AG08396 (cell line): ENCODE measurements around the gene WRNIP1.
"Not testable (repeated sequence)": the region's sequence is repeated elsewhere in the genome, so short reads cannot be mapped to it uniquely, and the experiment has no call there.

Experiments used
- DNase-seq: peaks from one replicate; pipeline ENCODE4 v3.0.0; 2012; ENCODE audit warnings: low spot score, mixed read lengths

WRNIP1 gene

GRCh38 chr6:2741756-2742155 is 23.4 kb upstream of the WRNIP1 start:
- no peak for DNase-seq

GRCh38 chr6:2743280-2744208 is 21.6 kb upstream of the WRNIP1 start:
- no peak for DNase-seq

- DNase-seq, result no peak
These were observed 20.9 kb upstream of the WRNIP1 start for GRCh38 chr6:2744209-2744771.

GRCh38 chr6:2744778-2745177 is 20.4 kb upstream of the WRNIP1 start:
- DNase-seq, result no peak

GRCh38 chr6:2745246-2745645 is 19.9 kb upstream of the WRNIP1 start:
- DNase-seq, result no peak

- DNase-seq, result no peak
These were observed 18.6 kb upstream of the WRNIP1 start for GRCh38 chr6:2746557-2747061.

- DNase-seq, result no peak
These were observed 17.0 kb upstream of the WRNIP1 start for GRCh38 chr6:2748183-2748582.

GRCh38 chr6:2749969-2750600 is 15.1 kb upstream of the WRNIP1 start:
- peak; percentile 56 for DNase-seq

- DNase-seq, result no peak
These were observed 14.4 kb upstream of the WRNIP1 start, which contains the start of gene MYLK4 for GRCh38 chr6:2750832-2751231. TSS of gene MYLK4 (minus strand) at chr6:2750922. CDS start at chr6:2749294, 1,628 bp downstream.

- no peak for DNase-seq
These were observed 13.3 kb upstream of the WRNIP1 start for GRCh38 chr6:2751871-2752270.

- DNase-seq, result no peak
These were observed 12.6 kb upstream of the WRNIP1 start for GRCh38 chr6:2752477-2753109.

GRCh38 chr6:2753110-2753489 is 12.1 kb upstream of the WRNIP1 start:
- DNase-seq, result no peak

- no peak for DNase-seq
These were observed 11.4 kb upstream of the WRNIP1 start for GRCh38 chr6:2753743-2754142.

- DNase-seq, result no peak
These were observed 10.8 kb upstream of the WRNIP1 start for GRCh38 chr6:2754393-2754792.

GRCh38 chr6:2754911-2755310 is 10.3 kb upstream of the WRNIP1 start:
- no peak for DNase-seq

- no peak for DNase-seq
These were observed 9.7 kb upstream of the WRNIP1 start for GRCh38 chr6:2755456-2755855.

GRCh38 chr6:2756241-2756640 is 9.0 kb upstream of the WRNIP1 start:
- no peak for DNase-seq

GRCh38 chr6:2756687-2757224 is 8.4 kb upstream of the WRNIP1 start:
- no peak for DNase-seq

- no peak for DNase-seq
These were observed 6.2 kb upstream of the WRNIP1 start for GRCh38 chr6:2758980-2759379.

- no peak for DNase-seq
These were observed 4.0 kb upstream of the WRNIP1 start for GRCh38 chr6:2760882-2761842.

- DNase-seq, result not testable (repeated sequence)
These were observed 2.3 kb upstream of the WRNIP1 start for GRCh38 chr6:2762868-2763267.
